Fibroblast of pulmonary artery (primary cell): ENCODE results near the gene C4orf17.

Source experiments
- DNase-seq: peaks from one replicate; pipeline ENCODE4 v3.0.0-alpha.2; 2010; ENCODE audit warnings: low read depth
- H3K4me3 ChIP-seq: replicated peaks from 2 replicates; pipeline ENCODE4 v1.5.1; 2011; ENCODE audit warnings: low read depth, mild to moderate bottlenecking, control low read depth, low read length, moderate library complexity
- TF ChIP-seq, protein P1 (sequence below): IDR thresholded peaks from 2 replicates; pipeline ENCODE4 v1.5.1; 2011; ENCODE audit warnings: mild to moderate bottlenecking, control low read depth, low read length, inconsistent platforms; ENCODE audit errors: missing control alignments

The C4orf17 gene

DNA sequence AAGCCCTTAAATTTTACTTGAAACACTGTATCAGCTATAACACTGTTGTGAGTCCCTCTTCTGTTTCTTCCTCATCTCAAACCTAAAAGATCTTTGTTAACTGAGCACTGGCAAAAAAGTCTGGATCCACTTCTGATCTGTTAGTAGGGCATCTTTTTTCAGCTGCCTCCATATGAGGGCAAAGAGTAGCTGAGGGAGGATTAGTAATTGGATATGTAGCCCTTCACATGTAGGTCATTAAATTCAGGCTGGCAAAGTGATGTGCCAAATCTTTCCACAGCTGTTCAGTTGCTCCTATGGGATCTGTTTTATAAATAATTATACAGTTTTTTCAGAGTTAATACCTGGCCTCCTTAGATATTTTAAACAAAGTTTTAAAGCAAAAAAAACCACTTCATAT lies 54.1 kb downstream of the C4orf17 start:
- TF ChIP-seq, protein P1, sequence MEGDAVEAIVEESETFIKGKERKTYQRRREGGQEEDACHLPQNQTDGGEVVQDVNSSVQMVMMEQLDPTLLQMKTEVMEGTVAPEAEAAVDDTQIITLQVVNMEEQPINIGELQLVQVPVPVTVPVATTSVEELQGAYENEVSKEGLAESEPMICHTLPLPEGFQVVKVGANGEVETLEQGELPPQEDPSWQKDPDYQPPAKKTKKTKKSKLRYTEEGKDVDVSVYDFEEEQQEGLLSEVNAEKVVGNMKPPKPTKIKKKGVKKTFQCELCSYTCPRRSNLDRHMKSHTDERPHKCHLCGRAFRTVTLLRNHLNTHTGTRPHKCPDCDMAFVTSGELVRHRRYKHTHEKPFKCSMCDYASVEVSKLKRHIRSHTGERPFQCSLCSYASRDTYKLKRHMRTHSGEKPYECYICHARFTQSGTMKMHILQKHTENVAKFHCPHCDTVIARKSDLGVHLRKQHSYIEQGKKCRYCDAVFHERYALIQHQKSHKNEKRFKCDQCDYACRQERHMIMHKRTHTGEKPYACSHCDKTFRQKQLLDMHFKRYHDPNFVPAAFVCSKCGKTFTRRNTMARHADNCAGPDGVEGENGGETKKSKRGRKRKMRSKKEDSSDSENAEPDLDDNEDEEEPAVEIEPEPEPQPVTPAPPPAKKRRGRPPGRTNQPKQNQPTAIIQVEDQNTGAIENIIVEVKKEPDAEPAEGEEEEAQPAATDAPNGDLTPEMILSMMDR: no peak
- no peak for DNase-seq
- no peak overlapping the region for H3K4me3 ChIP-seq

GRCh38 chr4:99571883-99572282 lies 61.1 kb downstream of the C4orf17 start:
- DNase-seq: no peak
- TF ChIP-seq, protein P1: no peak
- no peak overlapping the region for H3K4me3 ChIP-seq

DNA sequence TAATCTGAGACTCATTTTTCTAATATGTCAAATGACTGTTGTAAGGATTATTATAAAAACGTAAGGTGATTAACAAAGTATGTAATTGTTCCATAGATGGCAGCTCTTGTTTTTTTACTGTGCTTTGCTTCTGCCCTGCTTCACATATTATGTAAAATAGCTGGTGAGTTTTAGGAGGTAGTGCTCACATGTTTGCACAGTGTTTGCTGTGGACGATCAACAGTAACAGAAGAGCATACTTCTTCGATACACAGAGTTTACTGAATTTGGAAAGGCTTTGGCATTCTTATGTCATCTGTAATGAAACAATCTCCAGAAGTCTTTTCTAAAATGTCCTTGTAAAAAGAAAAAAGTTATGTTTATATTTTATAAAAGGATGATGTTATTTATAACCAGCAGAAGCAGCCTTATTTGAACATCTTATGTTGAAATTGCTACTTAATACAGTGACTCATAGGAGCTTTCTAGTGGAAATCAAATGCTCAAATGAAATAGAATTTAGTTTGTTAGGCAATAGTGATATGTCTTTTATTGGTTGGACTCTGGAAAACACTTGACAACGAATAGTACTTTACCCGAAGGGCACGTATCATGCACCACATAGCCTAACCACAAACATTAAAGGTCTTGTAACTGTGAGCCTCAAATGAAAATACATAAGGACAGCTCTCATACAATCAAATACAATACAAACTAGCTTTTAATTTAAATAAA lies 61.9 kb downstream of the C4orf17 start:
- no peak overlapping the region for H3K4me3 ChIP-seq
- no peak for DNase-seq
- TF ChIP-seq, protein P1: no peak

GRCh38 chr4:99573735-99574368 lies 63.0 kb downstream of the C4orf17 start:
- TF ChIP-seq, protein P1: no peak
- H3K4me3 ChIP-seq: no peak overlapping the region
- no peak for DNase-seq

GRCh38 chr4:99574530-99575324 lies 63.9 kb downstream of the C4orf17 start, which contains the start of gene MTTP:
Gene MTTP (plus strand): TSS chr4:99574824. CDS start chr4:99574910, 86 bp downstream.
- DNase-seq: no peak
- TF ChIP-seq, protein P1: no peak
- H3K4me3 ChIP-seq: no peak within 1 kb of the TSS

GRCh38 chr4:99578714-99579113 lies 67.9 kb downstream of the C4orf17 start:
- DNase-seq: no peak
- TF ChIP-seq, protein P1: no peak
- no peak overlapping the region for H3K4me3 ChIP-seq
